Transverse colon (tissue), 3 donors: ENCODE data around the gene KRTAP16-1.

ENCODE experiments used
- POLR2A ChIP-seq: fragments of 450-650 bp; IDR thresholded peaks from one replicate; pipeline ENCODE4 v1.6.1; 2016; ENCODE audit warnings: antibody characterized with exemption, mild to moderate bottlenecking, moderate library complexity
- TF ChIP-seq, protein P1 (sequence below), 5 experiments: fragments of 200-600 bp in 3 of 5; fragments of 450-650 bp in 2 of 5; sonication (generic) in 3 of 5; IDR thresholded peaks; 1 replicate in 2 of 5; 2 replicates in 3 of 5; pipeline ENCODE4 v1.5.1; 2016 to 2017; ENCODE audit warnings: antibody characterized with exemption in 5 of 5, inconsistent platforms in 3 of 5, mild to moderate bottlenecking in 2 of 5, moderate library complexity in 1 of 5

DNA sequence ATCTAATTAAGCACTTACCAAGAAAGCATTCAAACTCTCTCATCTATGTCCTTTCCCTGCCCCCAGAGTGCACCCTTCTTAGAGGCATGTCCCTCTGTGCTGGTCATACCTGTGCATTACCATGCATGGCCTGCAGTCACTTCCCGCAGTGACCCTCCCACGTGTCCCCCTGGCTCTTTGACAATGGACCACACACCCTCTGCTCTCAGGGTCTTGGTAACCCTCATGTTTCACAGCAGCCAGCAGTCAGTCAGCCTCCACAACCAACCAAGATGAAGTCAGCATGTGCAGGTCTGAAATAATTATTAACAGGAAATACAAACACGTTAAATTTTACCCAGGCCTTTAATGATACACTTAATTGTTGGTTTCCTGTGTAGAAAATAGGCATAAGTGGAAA lies 31.4 kb upstream of the KRTAP16-1 start:
- TF ChIP-seq, protein P1, sequence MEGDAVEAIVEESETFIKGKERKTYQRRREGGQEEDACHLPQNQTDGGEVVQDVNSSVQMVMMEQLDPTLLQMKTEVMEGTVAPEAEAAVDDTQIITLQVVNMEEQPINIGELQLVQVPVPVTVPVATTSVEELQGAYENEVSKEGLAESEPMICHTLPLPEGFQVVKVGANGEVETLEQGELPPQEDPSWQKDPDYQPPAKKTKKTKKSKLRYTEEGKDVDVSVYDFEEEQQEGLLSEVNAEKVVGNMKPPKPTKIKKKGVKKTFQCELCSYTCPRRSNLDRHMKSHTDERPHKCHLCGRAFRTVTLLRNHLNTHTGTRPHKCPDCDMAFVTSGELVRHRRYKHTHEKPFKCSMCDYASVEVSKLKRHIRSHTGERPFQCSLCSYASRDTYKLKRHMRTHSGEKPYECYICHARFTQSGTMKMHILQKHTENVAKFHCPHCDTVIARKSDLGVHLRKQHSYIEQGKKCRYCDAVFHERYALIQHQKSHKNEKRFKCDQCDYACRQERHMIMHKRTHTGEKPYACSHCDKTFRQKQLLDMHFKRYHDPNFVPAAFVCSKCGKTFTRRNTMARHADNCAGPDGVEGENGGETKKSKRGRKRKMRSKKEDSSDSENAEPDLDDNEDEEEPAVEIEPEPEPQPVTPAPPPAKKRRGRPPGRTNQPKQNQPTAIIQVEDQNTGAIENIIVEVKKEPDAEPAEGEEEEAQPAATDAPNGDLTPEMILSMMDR (IDR thresholded peaks at IDR 0.05) = no peak
- TF ChIP-seq POLR2A = no peak
